NCI-H2107 (cell line): ENCODE measurements around the gene SIGLEC6.

Experiments used
- DNase-seq: peaks from one replicate; lab custom pipeline; 2025; lab: John Stamatoyannopoulos, UW

The SIGLEC6 gene

DNA sequence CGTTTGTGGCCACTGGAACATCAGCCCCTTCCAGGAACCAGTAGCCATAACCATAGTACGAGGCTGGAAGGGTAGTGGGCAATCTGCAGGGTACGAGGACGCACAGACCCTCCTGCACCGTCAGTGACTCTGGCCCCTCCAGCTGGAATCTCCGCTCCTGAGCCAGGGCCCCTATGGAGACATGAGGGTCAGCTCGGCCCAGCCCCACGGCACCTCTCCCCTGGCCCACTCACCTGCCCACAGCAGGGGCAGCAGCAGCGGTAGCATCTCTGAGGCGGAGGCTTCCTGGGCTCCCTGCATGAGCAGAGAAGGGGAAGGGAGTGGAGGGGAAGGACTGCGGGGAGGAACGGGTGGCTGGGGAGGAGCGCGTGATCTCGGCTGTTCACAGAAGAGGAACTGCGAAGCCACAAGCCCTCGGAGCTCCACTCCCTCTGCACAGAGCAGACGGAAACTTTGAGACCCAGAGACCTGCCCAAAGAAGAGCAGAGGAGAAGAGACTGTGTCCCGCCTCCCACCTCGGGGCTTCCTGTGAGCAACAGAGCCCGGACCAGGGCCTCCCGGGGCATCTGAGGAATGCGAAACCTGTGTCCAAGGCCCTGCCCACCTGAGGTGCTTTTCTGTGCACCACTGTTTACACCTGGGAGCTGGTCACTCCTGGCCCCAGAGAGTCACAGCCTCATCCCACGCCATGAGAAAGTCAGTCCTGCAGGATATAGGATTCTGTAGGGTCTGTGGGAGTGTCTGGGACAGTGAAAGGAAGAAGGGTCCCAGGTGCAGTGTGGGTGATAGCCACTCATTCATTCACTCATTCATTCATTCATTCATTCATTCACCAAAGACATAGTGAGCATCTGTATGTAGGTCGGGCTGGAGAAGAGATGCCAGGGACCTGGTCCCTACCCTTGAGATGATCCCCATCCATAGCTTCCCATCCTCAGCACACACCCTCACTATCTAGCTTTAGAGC is at the start of gene SIGLEC6:
SIGLEC6 (minus strand) TSS at position 322 of the 967 bp plus-strand sequence; CDS start at position 300, 22 bp downstream.
- DNase-seq, result no peak

DNA sequence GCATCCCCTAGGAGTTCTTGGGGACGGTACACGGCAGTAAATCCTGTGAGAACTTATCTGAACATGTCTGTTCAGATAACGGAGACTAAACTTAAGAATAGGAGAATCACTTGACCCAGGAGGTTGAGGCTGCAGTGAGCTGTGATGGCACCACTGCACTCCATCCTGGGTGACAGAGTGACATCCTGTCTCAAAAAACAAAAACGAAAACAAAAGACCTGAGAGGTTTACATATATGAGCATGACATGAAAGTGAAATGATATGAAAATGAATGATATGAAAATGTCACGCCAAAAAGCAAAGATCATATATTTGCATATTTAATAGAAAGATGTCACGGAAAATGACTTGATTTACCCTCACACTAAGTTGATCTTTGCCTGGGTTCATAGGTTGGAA is 45.4 kb upstream of the SIGLEC6 start:
- no peak for DNase-seq

DNA sequence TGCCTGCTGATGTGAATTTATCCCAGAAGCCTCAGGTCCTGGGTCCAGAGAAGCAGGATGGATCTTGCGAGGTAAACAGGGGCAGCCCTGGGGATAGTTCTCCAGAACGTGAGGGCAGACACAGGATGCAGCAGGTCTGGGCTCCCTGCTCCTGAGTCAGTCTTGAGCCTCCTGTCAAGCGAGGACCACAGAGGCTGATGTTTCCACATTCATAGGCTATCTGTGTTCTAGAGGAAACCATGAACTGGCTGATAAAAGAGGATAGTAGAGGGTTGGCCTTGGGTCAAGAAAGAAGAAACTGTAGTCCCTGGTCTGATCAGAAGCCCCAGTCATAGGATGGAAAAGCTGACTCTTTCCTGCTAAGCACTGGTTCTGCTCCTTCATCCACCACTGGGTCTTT is 41.9 kb upstream of the SIGLEC6 start:
- no peak for DNase-seq

DNA sequence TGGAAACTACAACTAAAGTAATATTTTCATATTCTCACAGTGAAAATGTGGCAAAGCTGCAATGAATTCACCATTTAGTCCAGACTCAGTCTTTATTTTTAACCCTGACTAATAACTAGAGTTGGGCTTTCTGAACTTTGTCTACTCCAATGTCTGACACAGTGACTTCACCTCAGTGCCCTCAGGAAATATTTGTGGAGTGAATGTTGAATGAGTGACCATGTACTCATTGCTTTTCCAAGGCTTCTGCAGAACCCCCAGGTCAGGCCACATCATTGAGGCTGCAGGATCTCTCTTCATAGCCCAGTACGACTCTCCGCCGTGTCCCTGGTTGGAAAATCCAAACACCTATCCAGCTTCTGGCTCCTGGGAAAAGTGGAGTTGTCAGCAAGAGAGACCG is 41.4 kb upstream of the SIGLEC6 start:
- no peak for DNase-seq

DNA sequence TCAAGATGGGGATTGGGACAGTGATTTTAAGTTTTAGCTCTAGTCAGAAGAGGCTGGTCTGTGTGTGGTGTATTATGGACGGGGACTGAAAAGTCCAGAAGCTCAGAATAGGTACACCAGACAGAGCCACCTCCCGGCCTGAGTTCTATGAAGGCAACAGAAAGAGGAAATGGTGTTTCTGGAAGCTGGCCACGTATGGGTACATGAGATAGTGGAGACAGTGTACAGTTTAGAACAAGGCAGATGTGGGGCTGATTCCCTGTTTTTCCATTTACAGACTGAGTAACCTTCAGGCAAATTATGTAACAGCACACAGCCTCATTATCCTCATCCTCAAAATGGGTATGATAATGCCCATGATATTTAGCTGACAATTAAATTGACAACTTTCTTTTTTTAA is 40.9 kb upstream of the SIGLEC6 start:
- DNase-seq, result no peak

DNA sequence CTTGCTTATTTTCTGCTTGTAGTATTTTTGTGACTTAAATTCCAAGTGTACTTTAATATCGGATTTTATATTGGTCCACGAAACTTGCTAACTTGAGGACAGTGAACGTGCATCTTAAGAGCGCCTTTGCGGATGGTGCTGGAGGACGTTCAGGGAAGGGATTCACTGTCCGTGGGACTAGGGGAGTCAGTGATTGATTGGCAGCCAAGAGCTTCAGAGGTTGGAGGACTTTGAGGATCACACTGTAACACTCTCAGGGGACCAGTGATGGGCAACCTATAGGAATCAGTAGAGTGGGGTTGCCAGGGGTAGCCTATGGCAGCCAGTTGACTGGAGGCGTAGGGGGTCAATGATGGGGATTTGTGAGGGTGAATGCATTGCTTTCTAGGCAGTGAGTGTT is 40.1 kb upstream of the SIGLEC6 start:
- DNase-seq, result no peak

DNA sequence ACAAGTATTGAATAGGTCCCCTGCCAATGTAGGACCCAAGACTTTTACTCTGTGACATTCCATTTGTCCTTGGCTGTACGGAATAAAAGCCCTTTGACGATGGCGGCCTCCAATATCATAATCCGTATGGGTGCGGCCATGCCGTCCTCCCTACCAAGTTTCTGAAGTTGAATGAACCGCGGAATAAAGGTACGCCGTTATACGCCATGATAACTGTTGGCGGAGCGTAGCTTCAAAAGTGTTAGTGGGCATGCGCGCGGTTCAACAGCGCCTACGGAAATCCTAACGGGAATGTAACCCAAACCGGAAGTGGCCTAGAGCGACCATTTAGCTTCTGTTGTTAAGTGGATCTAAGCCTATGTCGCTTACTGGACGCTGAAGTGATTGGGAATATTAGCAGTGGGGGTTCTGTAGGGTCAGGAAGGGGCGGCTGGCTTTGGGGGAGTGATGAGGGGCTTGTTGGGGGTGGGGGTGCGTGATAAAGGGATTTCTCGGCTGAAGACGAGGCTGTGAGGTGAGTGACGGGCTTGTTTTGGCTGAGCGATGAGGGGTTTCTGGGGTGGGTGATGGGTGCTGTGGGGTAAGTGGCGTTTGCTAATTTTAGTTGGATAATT is 39.6 kb upstream of the SIGLEC6 start, which contains the start of gene ZNF175:
ZNF175 (plus strand) TSS at position 322 of the 614 bp plus-strand sequence. CDS start 2,047 bp downstream, outside the sequence.
- DNase-seq, result peak; percentile 92

DNA sequence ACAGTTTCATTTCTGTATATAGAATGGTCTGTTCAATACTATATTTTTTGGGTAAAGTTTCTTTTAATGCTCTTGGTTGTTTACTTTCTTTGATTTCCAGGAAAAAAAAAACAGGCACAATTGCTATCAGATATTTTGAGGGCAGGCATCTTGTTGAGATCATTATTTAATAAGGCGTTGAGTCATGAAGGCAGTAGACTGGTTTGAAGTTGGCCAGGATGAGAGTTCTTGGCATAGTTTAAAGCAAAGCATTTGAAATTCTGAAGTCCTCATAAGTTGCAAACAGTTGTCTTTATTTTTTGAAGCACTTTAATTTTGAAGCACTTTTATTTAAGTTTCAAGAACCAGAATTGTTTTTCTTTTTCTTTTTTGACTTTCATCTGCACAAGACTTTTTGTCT is 37.0 kb upstream of the SIGLEC6 start:
- DNase-seq, result no peak

DNA sequence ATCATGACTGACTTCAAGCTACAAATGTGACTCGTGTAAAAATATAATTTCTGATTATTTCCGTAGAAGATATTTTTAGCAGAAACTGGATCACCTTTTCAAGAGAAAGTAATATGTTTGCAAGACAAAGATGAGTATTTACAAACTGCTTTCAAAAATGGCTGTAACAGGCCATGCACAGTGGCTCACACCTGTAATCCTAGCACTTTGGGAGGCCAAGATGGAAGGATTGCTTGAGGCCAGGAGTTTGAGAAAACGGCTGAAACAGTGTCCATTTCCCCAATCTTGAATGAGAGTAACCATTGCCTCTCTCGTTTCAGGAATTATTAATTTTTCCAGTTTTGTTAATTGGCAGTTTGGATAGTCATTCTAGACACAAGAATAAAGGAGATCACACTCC is 36.1 kb upstream of the SIGLEC6 start:
- DNase-seq, result no peak

DNA sequence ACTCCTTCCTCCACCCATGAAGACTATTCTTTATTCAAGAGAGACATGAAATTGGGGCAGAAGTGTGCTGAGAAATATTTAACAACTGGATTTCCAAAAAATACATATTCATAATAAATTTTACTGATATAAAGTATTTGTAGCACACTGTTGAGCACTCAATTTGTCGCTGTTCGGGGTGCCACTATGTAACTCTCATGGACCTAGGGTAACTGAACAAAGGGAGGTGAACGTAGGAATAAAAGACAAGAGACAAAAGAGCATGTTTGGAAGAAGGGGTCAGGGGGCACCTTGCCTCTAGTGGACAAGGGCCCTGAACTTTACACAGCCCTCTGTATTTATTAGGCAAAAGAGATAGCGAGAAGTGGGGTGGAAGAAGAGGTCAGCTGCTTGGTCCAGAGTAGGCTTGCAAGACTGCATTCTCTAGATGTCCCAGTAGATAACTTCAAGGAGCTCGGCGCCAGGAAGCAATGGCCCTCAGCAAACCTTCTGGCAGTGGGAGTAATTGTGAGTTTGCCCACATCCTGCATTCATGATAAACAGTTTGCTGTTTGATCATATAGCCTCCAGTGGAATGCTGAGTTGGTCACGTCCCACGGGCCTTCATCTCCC is 35.1 kb upstream of the SIGLEC6 start:
- DNase-seq, result no peak

DNA sequence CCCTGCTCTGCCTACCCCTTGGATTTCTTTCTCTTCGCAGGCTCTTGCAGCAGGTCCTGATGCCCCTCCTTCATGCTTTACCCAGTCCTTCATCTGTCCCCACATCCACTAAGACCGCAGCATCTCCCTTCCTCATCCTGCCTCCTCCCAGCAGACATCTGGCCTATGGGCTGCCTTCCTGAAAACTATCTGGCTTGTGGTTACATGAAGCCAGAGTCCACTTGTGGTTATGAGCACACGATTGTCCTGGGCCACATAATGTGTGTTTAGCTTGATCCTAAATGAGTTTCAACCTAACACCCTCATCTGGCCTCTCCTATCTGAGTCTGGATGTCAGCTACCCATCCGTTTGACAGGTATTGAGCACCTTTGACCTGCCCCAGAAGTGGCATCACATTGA is 34.1 kb upstream of the SIGLEC6 start:
- no peak for DNase-seq

DNA sequence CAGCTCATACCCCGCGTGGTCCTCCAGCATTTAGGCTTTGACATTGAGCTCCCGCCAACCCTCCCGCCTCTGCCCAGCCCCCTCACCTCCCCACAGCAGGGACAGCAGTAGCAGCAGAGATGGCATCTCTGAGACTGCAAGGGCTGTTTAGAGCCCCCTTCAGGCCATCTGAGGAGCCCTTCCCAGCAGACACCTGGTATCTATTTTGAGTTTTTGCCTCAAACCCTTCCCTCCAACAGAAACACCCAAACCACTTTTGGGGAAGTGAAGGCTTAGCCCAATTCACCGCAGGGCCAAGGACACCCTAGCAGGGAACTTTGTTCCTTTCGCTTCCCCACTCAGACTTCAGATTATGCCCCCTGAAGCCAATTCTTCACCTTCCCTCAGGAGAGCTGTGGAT is 33.3 kb upstream of the SIGLEC6 start:
- DNase-seq, result no peak

DNA sequence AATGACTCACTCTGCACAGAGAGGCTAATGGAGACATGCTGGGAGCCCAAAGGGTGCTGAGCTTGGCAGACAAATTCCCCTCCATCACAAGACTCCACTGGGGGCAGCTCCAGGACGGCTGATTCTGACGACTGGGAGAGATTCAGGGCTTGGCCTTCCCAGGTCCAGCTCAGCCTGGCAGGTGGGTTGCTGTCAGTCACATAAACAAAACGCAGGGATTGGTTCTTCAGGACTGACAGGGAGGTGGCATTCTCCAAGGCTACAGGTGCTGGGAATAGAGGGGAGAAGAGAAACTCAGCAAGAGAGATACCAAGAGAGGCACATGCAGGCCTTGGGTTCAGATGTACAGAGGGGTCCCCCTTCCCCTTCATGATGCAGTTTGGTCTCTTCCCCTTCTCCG is 28.9 kb upstream of the SIGLEC6 start:
- no peak for DNase-seq

DNA sequence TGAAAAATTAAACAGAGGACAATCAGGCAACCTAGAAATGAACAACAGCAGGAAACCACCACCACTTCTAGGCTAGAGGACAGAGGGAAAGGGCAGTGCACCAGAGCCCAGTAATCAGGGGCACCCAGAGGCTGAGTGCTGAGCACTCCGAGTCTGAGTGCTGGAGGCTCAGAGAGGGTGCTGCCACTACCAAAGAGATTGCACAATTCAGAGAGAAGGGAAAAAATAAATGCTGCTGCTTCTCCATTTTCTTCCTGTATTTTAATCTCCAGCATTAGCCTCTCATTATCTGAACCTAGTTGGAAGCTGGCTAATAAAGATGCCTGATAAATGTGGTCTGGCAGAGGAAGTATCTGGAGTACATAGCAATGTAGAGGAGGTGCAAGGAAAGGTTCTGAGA is 27.8 kb upstream of the SIGLEC6 start:
- DNase-seq, result no peak

DNA sequence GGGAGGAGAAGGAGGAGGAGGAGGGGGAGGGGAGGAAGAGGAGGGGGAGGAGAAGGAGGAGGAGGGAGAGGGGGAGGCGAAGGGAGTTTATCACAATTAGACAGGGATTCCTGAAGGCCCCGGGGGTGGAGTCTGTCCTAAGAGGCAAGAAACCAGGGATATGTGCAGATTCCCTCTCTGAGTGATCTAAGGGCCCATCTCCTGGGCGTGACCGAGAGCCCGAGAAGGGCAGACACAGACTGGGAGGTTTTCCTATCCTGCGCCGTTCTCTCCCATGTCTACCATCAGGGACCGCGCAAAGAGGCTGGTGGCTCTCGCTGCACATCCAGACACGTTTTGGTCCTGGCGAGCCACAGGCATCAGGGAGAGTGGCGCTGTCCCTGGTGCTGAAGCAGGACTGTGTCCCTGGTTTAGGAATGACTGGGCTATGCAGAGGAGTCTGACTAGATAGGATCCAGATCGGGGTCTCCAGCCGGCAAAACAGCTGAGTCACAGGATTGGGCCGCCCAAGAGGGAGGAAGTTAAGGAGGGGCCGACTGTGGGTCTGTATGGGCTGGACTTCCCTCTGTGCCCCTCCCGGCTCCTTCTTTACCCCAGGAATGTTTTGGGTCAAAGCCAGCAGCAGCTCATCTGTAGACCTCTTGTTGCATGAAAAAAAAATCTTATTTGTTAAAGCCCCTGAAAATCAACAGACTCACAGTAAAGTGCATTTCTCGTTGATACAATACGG is 21.7 kb upstream of the SIGLEC6 start:
- no peak for DNase-seq

DNA sequence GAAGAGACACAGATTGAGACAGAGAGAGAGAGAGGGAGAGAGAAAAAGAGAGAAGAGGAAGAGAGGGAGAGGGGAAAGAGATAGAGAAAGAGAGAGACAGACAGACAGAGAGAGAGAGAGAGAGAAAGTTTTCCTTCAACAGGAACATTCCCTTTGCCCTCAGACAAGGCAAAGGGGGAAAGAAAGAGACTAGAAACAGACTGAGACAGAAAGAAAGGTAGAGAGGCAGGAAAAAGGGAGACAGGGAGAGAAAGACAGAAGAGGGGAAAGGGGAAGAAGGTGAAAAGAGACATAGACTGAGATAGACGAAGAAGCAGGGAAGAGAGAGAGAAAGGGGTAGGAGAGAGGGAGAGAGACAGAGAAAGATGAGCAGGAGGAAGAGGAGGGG is 21.1 kb upstream of the SIGLEC6 start:
- DNase-seq, result no peak

DNA sequence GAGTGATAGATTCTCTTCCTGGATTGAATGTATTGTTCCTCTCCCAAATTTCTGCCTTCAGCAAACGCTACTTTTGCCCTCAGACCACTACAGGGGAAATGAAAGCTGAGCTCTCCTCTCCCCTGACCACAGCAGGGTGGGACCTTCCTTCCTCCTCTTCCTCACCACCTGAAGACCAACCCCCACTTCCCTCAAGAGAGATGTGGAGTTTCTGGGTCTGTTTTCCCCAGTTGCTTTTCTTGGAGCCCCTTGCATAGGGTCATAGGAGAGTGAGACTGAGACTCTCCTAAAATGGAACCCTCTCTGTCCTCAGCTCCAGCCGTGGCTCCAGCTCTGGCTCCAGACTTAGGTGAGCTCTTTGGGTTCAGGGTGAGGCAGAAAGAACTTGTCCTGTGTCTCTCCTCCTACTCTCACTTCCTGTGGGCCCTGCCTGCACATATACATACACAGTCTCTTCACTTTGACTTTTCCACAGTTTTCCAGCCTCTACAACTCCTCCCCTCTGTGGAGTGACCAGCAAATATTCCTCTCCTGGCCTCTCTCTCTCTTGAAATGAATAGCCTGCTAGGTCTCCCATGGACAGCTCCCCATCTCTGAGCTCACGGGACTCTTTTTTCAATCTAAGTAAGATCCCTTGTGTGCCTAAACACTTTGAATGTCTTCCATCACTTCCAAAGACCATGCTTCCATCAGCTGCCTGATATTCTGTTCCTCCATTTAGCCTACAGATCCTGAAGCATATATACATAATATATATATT is 20.4 kb upstream of the SIGLEC6 start:
- no peak for DNase-seq

DNA sequence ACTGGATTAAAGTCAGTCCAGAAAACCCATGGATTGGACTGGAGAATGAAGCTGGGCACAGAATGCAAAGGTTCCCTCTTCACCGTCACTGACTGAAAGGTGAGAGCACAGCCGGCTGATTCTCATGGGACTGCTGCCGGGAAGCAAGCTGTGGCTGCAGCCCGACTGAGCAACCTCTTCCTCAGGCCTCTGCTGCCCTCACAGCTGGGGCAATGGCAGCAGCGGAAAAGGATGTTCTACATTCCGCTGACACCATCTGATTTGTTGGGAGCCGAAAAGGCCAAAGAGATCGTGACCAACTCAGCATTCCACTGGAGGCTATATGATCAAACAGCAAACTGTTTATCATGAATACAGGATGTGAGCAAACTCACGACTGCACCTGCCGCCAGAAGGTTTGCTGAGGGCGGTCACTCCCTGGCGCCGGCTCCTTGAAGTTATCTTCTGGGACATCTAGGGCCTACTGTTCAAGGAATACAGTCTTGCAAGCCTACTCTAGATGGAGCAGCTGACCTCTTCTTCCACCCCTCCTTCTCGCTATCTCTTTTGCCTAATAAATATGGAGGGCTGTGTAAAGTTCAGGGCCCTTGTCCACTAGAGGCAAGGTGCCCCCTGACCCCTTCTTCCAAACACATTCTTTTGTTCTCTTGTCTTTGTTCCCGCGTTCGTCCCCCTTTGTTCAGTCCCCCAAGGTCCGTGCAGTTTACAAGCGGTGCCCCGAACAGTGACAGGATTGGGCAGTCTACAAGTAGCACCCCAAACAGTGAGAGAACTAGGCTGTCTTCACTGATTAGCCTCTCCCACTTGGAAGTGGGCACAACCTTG is 19.6 kb upstream of the SIGLEC6 start:
- DNase-seq, result no peak

DNA sequence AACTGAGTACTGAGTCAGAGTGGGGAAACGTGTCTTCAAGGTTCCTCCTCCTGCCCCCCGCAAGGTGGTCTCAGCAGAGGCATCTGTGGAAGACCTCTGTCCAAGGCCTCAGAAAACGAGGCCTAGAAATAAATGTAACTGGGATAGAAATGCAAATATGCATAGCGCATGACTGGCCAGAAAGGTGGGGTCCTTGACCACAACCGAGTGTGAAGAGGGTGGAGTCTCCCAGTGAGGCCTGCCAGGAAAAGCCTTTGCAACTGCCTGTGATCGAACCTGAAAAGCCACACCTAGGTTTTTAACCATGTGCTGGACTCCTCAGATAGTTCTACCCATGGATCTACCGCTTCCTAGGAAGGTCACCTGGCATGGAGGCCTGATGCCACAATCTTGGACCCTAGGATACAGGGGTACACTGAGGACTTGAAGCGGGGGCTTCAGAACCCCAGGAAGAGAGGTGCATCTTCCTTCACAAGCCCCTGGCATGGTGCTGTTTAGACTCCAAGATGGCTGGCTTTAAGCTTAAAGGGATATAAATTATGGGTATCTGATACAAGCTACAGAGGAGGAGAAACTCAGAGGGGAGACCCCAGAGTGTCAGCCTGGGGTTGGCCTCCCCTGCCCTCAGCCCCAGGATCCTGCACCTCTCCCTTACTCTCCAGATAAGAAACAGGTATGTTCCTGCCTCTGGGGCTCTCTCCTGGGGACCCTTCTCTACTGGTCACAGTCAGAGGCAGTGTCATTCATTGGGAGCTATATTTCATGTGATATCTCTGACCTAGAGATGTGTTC is 18.3 kb upstream of the SIGLEC6 start:
- no peak for DNase-seq

DNA sequence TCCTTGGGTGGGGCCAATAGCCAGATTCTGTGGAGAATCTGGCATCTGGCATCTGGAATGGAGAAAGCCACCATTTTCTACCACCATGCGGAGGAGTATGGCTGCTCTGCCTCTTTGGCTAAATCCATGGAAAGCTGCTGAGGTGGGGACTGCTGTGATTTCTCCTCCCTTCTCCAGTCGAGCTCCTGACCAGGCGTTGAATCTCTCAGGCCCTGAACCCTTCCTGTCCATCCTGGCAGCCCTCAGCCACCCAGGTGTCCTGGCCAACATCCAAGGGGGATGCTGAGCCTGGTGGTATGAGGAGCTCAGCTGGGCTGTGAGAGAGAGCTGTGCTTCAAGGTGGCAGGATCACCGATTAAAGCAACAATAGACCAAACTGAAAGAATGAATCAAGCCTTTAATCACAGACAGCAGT is 17.4 kb upstream of the SIGLEC6 start:
- no peak for DNase-seq
